Loucy (cell line): Measurements from ENCODE around the gene IPPK.

Experiments used
- H2AFZ ChIP-seq: fragments of 200-600 bp; sonication (generic); 2 replicates; pipeline ENCODE4 v1.6.0; 2016; ENCODE audit warnings: antibody characterized with exemption, mild to moderate bottlenecking, low read length, moderate library complexity
- H3F3A ChIP-seq: fragments of 200-600 bp; 2 replicates; pipeline ENCODE4 v1.6.0; 2016; ENCODE audit warnings: antibody characterized with exemption, low read depth, mild to moderate bottlenecking
- H3K27me3 ChIP-seq: fragments of 200-600 bp; sonication (generic); 2 replicates; pipeline ENCODE4 v1.6.1; 2014; ENCODE audit warnings: low read length, mild to moderate bottlenecking; ENCODE audit not compliant: insufficient read depth, poor library complexity, severe bottlenecking
- H3K36me3 ChIP-seq: fragments of 200-600 bp; sonication (generic); 2 replicates; pipeline ENCODE4 v1.6.1; 2016; ENCODE audit warnings: low read length; ENCODE audit not compliant: insufficient read depth
- H3K4me1 ChIP-seq: fragments of 200-600 bp; sonication (generic); 2 replicates; pipeline ENCODE4 v1.5.1; 2014; ENCODE audit warnings: low read length, mild to moderate bottlenecking; ENCODE audit not compliant: insufficient read depth, poor library complexity, severe bottlenecking
- H3K4me2 ChIP-seq: fragments of 200-600 bp; sonication (generic); 2 replicates; pipeline ENCODE4 v1.6.0; 2014; ENCODE audit warnings: antibody characterized with exemption, low read length, low read depth, mild to moderate bottlenecking; ENCODE audit not compliant: poor library complexity, severe bottlenecking
- H3K4me3 ChIP-seq: fragments of 200-600 bp; sonication (generic); 2 replicates; pipeline ENCODE4 v1.5.1; 2014; ENCODE audit warnings: low read length, mild to moderate bottlenecking, mixed read lengths; ENCODE audit not compliant: poor library complexity, severe bottlenecking
- H3K79me2 ChIP-seq: fragments of 200-600 bp; sonication (generic); 2 replicates; pipeline ENCODE4 v1.6.1; 2014; ENCODE audit warnings: low read length; ENCODE audit not compliant: insufficient read depth
- H3K9ac ChIP-seq: fragments of 200-600 bp; sonication (generic); 2 replicates; pipeline ENCODE4 v1.6.0; 2014; ENCODE audit warnings: mild to moderate bottlenecking, low read depth, low read length, moderate library complexity; ENCODE audit not compliant: poor library complexity, severe bottlenecking
- H3K9me2 ChIP-seq: fragments of 200-600 bp; sonication (generic); replicated peaks from 2 replicates; pipeline ENCODE4 v1.6.1; 2016; ENCODE audit warnings: low read depth, low read length, mixed read lengths
- H3K9me3 ChIP-seq: fragments of 200-600 bp; sonication (generic); 2 replicates; pipeline ENCODE4 v1.6.1; 2014; ENCODE audit warnings: mild to moderate bottlenecking, antibody characterized with exemption, low read length, low read depth; ENCODE audit not compliant: insufficient read depth
- H4K20me1 ChIP-seq: fragments of 200-600 bp; sonication (generic); 2 replicates; pipeline ENCODE4 v1.6.0; 2014; ENCODE audit warnings: antibody characterized with exemption, low read length, mild to moderate bottlenecking; ENCODE audit not compliant: insufficient read depth, poor library complexity, severe bottlenecking
- CTCF ChIP-seq: fragments of 200-600 bp; sonication (generic); conservative IDR thresholded peaks from 2 replicates; pipeline ENCODE4 v1.5.1; 2014; ENCODE audit warnings: mild to moderate bottlenecking, antibody characterized with exemption, low read length
- EZH2phosphoT487 ChIP-seq: fragments of 200-600 bp; IDR thresholded peaks from 2 replicates; pipeline ENCODE4 v1.6.1; 2018; ENCODE audit warnings: antibody characterized with exemption, mild to moderate bottlenecking, moderate library complexity, borderline replicate concordance

The IPPK gene

GRCh38 chr9:92612292-92612691, 57.6 kb downstream of the IPPK start:
- Histone ChIP-seq H2AFZ (no peak overlapping the region), H3K79me2 (no peaks in the 10 kb centered on the region), H3K36me3 (peaks cover 49% of the 10 kb centered on the region; the same call in 1 of the 2 replicates), H4K20me1 (no peaks in the 10 kb centered on the region), H3K4me2 (no peak overlapping the region), H3K9me2 (no peaks in the 10 kb centered on the region), H3K9me3 (no peaks in the 10 kb centered on the region), H3K9ac (no peak overlapping the region), H3K4me1 (no peaks in the 10 kb centered on the region), H3K4me3 (no peak overlapping the region), H3K27me3 (no peaks in the 10 kb centered on the region), H3F3A (no peaks in the 10 kb centered on the region)
- TF ChIP-seq CTCF (no peak), EZH2phosphoT487 (no peak)

- TF ChIP-seq EZH2phosphoT487, result no peak
- TF ChIP-seq CTCF, result no peak
- no peak overlapping the region for H3K4me3 ChIP-seq
- no peaks in the 10 kb centered on the region for H3K27me3 ChIP-seq
- H3K9ac ChIP-seq, result no peak overlapping the region
- peaks cover 46% of the 10 kb centered on the region; the same call in 1 of the 2 replicates for H3K36me3 ChIP-seq
- no peaks in the 10 kb centered on the region for H3K4me1 ChIP-seq
- H2AFZ ChIP-seq, result no peak overlapping the region
- no peaks in the 10 kb centered on the region for H3F3A ChIP-seq
- no peaks in the 10 kb centered on the region for H4K20me1 ChIP-seq
- no peaks in the 10 kb centered on the region for H3K79me2 ChIP-seq
- H3K9me3 ChIP-seq, result no peaks in the 10 kb centered on the region
- no peaks in the 10 kb centered on the region for H3K9me2 ChIP-seq
- H3K4me2 ChIP-seq, result no peak overlapping the region
Observed at GRCh38 chr9:92611621-92612285, 58.2 kb downstream of the IPPK start.

- no peaks in the 10 kb centered on the region for H3K79me2 ChIP-seq
- no peaks in the 10 kb centered on the region for H3K9me2 ChIP-seq
- no peaks in the 10 kb centered on the region for H4K20me1 ChIP-seq
- no peak overlapping the region for H3K4me3 ChIP-seq
- H3K4me1 ChIP-seq, result no peaks in the 10 kb centered on the region
- H3K4me2 ChIP-seq, result no peak overlapping the region
- H3K27me3 ChIP-seq, result no peaks in the 10 kb centered on the region
- no peaks in the 10 kb centered on the region for H3F3A ChIP-seq
- peaks cover 45% of the 10 kb centered on the region; the same call in 1 of the 2 replicates for H3K36me3 ChIP-seq
- no peak overlapping the region for H3K9ac ChIP-seq
- H2AFZ ChIP-seq, result no peak overlapping the region
- no peak for TF ChIP-seq EZH2phosphoT487
- no peak for TF ChIP-seq CTCF
- no peaks in the 10 kb centered on the region for H3K9me3 ChIP-seq
Observed at GRCh38 chr9:92610470-92611420, 59.2 kb downstream of the IPPK start.
